Measurements from ENCODE around the gene FCRL6.

FCRL6 gene

GRCh38 chr1:159853417-159854115 is 51.4 kb downstream of the FCRL6 start:
- intact Hi-C loops (cut with micrococcal nuclease): no loop called here
- Mint-ChIP-seq H3K9me3 (no peaks in the 10 kb centered on the region), H3K27ac (no peak overlapping the region), H3K36me3 (ENCODE audit: low read depth) (no peaks in the 10 kb centered on the region), H3K4me3 (no peak overlapping the region), H3K27me3 (peaks cover 17% of the 10 kb centered on the region), H3K4me1 (ENCODE audit: low read depth) (peaks cover 68% of the 10 kb centered on the region)

GRCh38 chr1:159854116-159854692 is 52.0 kb downstream of the FCRL6 start:
- Mint-ChIP-seq H3K9me3 (no peaks in the 10 kb centered on the region), H3K4me3 (peak overlapping the region; percentile 72), H3K36me3 (ENCODE audit: low read depth) (no peaks in the 10 kb centered on the region), H3K27ac (no peak overlapping the region), H3K27me3 (peaks cover 17% of the 10 kb centered on the region), H3K4me1 (ENCODE audit: low read depth) (peaks cover 61% of the 10 kb centered on the region)
- intact Hi-C loops (cut with micrococcal nuclease): no loop called here

DNA sequence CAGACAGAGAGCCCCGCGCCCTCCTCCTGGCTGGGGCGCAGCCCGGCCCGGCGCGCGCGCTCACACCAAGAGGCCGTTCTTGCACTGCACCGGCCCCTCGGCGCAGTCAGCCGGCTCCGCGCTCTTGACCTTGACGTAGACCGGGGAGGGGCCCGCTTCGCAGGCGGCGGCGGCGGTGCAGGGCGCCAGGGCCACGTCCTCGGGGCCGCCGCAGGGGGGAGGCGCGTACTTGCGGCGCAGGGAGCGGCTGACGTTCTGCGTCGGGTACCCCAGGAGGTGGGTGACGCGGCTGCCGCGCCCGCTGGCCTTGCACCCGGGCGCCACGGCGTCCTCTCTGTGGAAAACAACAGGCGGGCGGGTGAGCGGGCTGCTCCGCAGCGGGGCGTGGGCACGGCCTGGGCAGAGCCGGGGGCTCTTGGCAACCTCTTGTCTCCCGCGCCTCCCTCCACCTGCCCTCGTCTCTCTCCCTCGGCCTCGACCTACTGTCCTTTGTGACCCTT is 52.6 kb downstream of the FCRL6 start:
- intact Hi-C loops (cut with micrococcal nuclease): no loop called here
- H3K36me3 Mint-ChIP-seq (ENCODE audit: low read depth): no peaks in the 10 kb centered on the region
- H3K27ac Mint-ChIP-seq: peak overlapping the region; percentile 18
- no peaks in the 10 kb centered on the region for H3K9me3 Mint-ChIP-seq
- H3K4me3 Mint-ChIP-seq: peak overlapping the region; percentile 72
- peaks cover 17% of the 10 kb centered on the region for H3K27me3 Mint-ChIP-seq
- peaks cover 59% of the 10 kb centered on the region for H3K4me1 Mint-ChIP-seq (ENCODE audit: low read depth)

GRCh38 chr1:159855709-159856108 is 53.5 kb downstream of the FCRL6 start:
- H3K4me1 Mint-ChIP-seq (ENCODE audit: low read depth): peaks cover 50% of the 10 kb centered on the region
- peaks cover 26% of the 10 kb centered on the region for H3K27me3 Mint-ChIP-seq
- no peaks in the 10 kb centered on the region for H3K9me3 Mint-ChIP-seq
- H3K4me3 Mint-ChIP-seq: no peak overlapping the region
- no peak overlapping the region for H3K27ac Mint-ChIP-seq
- H3K36me3 Mint-ChIP-seq (ENCODE audit: low read depth): no peaks in the 10 kb centered on the region
- intact Hi-C loops (cut with micrococcal nuclease): no loop called here

DNA sequence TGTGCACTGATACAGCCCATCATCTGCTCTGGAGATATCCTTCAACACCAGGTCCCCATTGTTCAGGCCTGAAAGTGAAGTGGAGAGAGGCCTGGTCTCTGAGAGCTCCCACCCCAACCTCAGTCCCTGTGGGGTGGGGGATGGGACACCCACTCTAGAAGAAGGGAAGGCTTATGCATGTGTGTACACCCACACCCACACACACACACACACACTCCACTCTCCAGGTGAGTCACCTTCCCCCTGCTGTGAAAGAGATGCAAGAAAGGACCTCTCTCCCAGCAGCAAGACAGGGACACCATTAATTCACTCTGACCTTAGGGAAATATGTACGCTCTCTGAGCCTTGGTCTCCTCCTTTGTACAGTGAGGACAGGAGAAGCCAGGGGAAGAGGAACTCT is 54.4 kb downstream of the FCRL6 start:
- intact Hi-C loops (cut with micrococcal nuclease): no loop called here
- Mint-ChIP-seq H3K4me1 (ENCODE audit: low read depth) (peaks cover 42% of the 10 kb centered on the region), H3K9me3 (no peaks in the 10 kb centered on the region), H3K36me3 (ENCODE audit: low read depth) (no peaks in the 10 kb centered on the region), H3K27me3 (peaks cover 31% of the 10 kb centered on the region), H3K4me3 (no peak overlapping the region), H3K27ac (no peak overlapping the region)

GRCh38 chr1:159857889-159858288 is 55.7 kb downstream of the FCRL6 start:
- Mint-ChIP-seq H3K27ac (no peak overlapping the region), H3K27me3 (peaks cover 38% of the 10 kb centered on the region), H3K9me3 (no peaks in the 10 kb centered on the region), H3K4me1 (ENCODE audit: low read depth) (peaks cover 31% of the 10 kb centered on the region), H3K36me3 (ENCODE audit: low read depth) (no peaks in the 10 kb centered on the region), H3K4me3 (no peak overlapping the region)
- intact Hi-C loops (cut with micrococcal nuclease): no loop called here

DNA sequence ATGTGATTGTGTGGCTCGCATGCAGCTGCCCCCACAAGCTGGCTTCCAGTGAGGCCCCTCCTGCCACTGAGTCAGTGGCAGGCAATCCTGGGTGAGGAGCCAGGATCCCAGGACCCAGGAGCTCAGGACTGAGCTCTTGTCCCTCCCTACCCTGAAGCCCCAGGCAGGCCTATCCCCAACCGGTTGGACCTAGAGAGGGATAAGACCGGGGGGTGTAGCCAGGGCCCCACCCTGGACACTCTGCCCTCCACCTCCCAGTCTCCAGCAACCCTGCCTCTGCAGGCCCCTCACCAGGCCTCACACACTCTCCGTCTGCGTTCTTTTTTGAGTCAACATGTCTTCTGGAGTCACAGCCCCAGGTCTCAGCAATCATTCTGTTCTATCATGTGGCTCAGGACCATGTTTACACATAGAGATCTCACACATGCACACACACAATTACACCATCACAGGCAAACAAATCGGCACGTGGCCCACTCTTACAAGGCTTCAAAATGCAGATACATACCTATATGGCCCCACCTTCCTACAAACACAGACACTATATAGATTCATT is 57.7 kb downstream of the FCRL6 start:
- intact Hi-C loops (cut with micrococcal nuclease): no loop called here
- Mint-ChIP-seq H3K9me3 (no peaks in the 10 kb centered on the region), H3K36me3 (ENCODE audit: low read depth) (no peaks in the 10 kb centered on the region), H3K27ac (no peak overlapping the region), H3K4me3 (no peak overlapping the region), H3K27me3 (peaks cover 46% of the 10 kb centered on the region), H3K4me1 (ENCODE audit: low read depth) (peaks cover 23% of the 10 kb centered on the region)

GRCh38 chr1:159860456-159860855 is 58.3 kb downstream of the FCRL6 start:
- intact Hi-C loops (cut with micrococcal nuclease): no loop called here
- H3K9me3 Mint-ChIP-seq: no peaks in the 10 kb centered on the region
- H3K27ac Mint-ChIP-seq: no peak overlapping the region
- no peak overlapping the region for H3K4me3 Mint-ChIP-seq
- peaks cover 44% of the 10 kb centered on the region for H3K27me3 Mint-ChIP-seq
- no peaks in the 10 kb centered on the region for H3K36me3 Mint-ChIP-seq (ENCODE audit: low read depth)
- H3K4me1 Mint-ChIP-seq (ENCODE audit: low read depth): peaks cover 17% of the 10 kb centered on the region

GRCh38 chr1:159861218-159861617 is 59.1 kb downstream of the FCRL6 start:
- H3K9me3 Mint-ChIP-seq: no peaks in the 10 kb centered on the region
- no peaks in the 10 kb centered on the region for H3K36me3 Mint-ChIP-seq (ENCODE audit: low read depth)
- H3K27me3 Mint-ChIP-seq: peaks cover 48% of the 10 kb centered on the region
- intact Hi-C loops (cut with micrococcal nuclease): no loop called here
- peaks cover 11% of the 10 kb centered on the region for H3K4me1 Mint-ChIP-seq (ENCODE audit: low read depth)
- H3K27ac Mint-ChIP-seq: no peak overlapping the region
- no peak overlapping the region for H3K4me3 Mint-ChIP-seq

- peaks cover 6% of the 10 kb centered on the region for H3K4me1 Mint-ChIP-seq (ENCODE audit: low read depth)
- H3K27me3 Mint-ChIP-seq: peaks cover 48% of the 10 kb centered on the region
- H3K4me3 Mint-ChIP-seq: no peak overlapping the region
- intact Hi-C loops (cut with micrococcal nuclease): no loop called here
- H3K9me3 Mint-ChIP-seq: no peaks in the 10 kb centered on the region
- H3K27ac Mint-ChIP-seq: no peak overlapping the region
- no peaks in the 10 kb centered on the region for H3K36me3 Mint-ChIP-seq (ENCODE audit: low read depth)
These were observed 59.9 kb downstream of the FCRL6 start for GRCh38 chr1:159862031-159862430.

DNA sequence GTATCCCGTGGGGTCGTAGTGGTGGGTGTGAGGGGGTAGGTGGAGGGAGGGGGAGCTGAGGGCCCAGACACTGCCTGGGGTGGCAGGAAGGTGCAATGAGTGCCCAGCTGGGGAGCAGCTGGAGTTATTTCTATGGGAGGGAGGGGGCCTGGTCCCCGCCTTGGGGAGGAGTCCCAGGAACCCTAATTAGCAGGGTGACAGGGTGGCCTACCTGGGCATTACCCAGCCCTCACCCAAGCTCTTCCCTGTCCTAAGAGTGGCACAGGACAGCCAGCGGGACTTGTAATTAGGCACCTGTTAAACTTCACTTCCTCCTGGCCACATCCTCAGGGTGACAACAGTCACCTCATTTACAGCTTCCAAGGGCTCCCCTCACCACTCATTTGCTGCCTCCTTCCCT is 60.4 kb downstream of the FCRL6 start, which contains the start of gene VSIG8:
TSS of gene VSIG8 (minus strand) at position 101 of the 400 bp plus-strand sequence. CDS start 136 bp downstream, outside the sequence.
- intact Hi-C loops (cut with micrococcal nuclease): no loop called here
- Mint-ChIP-seq H3K4me1 (ENCODE audit: low read depth) (peaks cover 6% of the 10 kb centered on the region), H3K4me3 (no peak within 1 kb of the TSS), H3K36me3 (ENCODE audit: low read depth) (no peaks in the 10 kb centered on the region), H3K9me3 (no peaks in the 10 kb centered on the region), H3K27ac (no peak within 1 kb of the TSS), H3K27me3 (peaks cover 52% of the 10 kb centered on the region)

GRCh38 chr1:159864262-159864661 is 62.1 kb downstream of the FCRL6 start:
- Mint-ChIP-seq H3K4me1 (ENCODE audit: low read depth) (peaks cover 12% of the 10 kb centered on the region), H3K9me3 (no peaks in the 10 kb centered on the region), H3K27ac (no peak overlapping the region), H3K4me3 (no peak overlapping the region), H3K27me3 (peaks cover 59% of the 10 kb centered on the region), H3K36me3 (ENCODE audit: low read depth) (no peaks in the 10 kb centered on the region)
- intact Hi-C loops (cut with micrococcal nuclease): no loop called here
